HepG2 (cell line): ENCODE data around the gene RABGAP1L. TPM values are rescaled to one million over a fixed set of nuclear protein-coding genes. Genes with fewer than 3 reads are reported as not detected.

Source experiments
- ATAC-seq: fragments of 200-7000 bp; cut with Tn5 transposase; 3 replicates; pipeline ENCODE4 v1.9.1; 2020; ENCODE audit warnings: mild to moderate bottlenecking, moderate library complexity
- BruUV-seq: library from RNA; stranded (reverse); fragments of 400-500 nt; replicated peaks from 2 replicates; lab custom pipeline; 2021; lab: Mats Ljungman, UMichigan
- CTCF ChIA-PET: fragments of 300-600 bp; formaldehyde crosslinking; extraction: SDS; loops from one replicate; lab custom pipeline; 2021; ENCODE audit warnings: low total read pairs, inconsistent platforms, low intra/inter-chr PET ratio; lab: Yijun Ruan, JAX
- POLR2A ChIA-PET: fragments of 350-600 bp; sonication (Branson Sonifier 250); formaldehyde crosslinking; loops from one replicate; lab custom pipeline; 2020; ENCODE audit warnings: antibody characterized with exemption, inconsistent platforms; lab: Yijun Ruan, JAX
- DNase-seq: peaks from one replicate; pipeline ENCODE4 v3.0.0-alpha.2; 2015; ENCODE audit warnings: low spot score
- FAIRE-seq: peaks from 3 replicates; lab custom pipeline; 2011; peaks lifted over from hg19 to GRCh38; lab: Jason Lieb, UNC
- H2AFZ ChIP-seq: one replicate; pipeline ENCODE4 v1.6.1; 2011; ENCODE audit warnings: low read length, inconsistent platforms
- H3K27ac ChIP-seq: fragments of 300-600 bp; 3 replicates; pipeline ENCODE4 v1.8.0; 2011; ENCODE audit warnings: mixed run types, mild to moderate bottlenecking, mixed read lengths, low read length, inconsistent platforms; ENCODE audit not compliant: insufficient read depth; ENCODE audit errors: extremely low read length
- H3K27me3 ChIP-seq, 2 experiments: fragments of 200-600 bp in 1 of 2; 2 replicates in 1 of 2; 3 replicates in 1 of 2; pipeline versions ENCODE4 v1.6.0 to v1.8.0; 2011; ENCODE audit warnings: low read length in 2 of 2, mild to moderate bottlenecking in 2 of 2, moderate library complexity in 2 of 2, inconsistent platforms in 1 of 2; ENCODE audit not compliant: insufficient read depth in 2 of 2, control insufficient read depth in 1 of 2
- H3K36me3 ChIP-seq, 2 experiments: fragments of 200-600 bp in 1 of 2; replicated peaks in 1 of 2; 2 replicates in 1 of 2; 3 replicates in 1 of 2; pipeline versions ENCODE4 v1.5.1 to v1.8.0; 2011; ENCODE audit warnings: low read length in 2 of 2, inconsistent platforms in 1 of 2; ENCODE audit not compliant: insufficient read depth in 2 of 2, control insufficient read depth in 1 of 2
- H3K4me1 ChIP-seq: 2 replicates; pipeline ENCODE4 v1.5.1; 2012; ENCODE audit warnings: low read length, inconsistent platforms; ENCODE audit not compliant: insufficient read depth
- H3K4me2 ChIP-seq: 2 replicates; pipeline ENCODE4 v1.6.0; 2011; ENCODE audit warnings: low read depth, low read length, inconsistent platforms
- H3K4me3 ChIP-seq, 3 experiments: fragments of 200-600 bp in 1 of 3; sonication (generic), shearing (Covaris generic) in 1 of 3; replicated peaks in 1 of 3; 2 replicates each; pipeline ENCODE4 v1.5.1; 2011 to 2016; ENCODE audit warnings: low read length in 3 of 3, inconsistent platforms in 2 of 3, low read depth in 2 of 3, mild to moderate bottlenecking in 2 of 3, control low read depth in 1 of 3, mixed read lengths in 1 of 3; ENCODE audit not compliant: insufficient read depth in 1 of 3
- H3K79me2 ChIP-seq: one replicate; pipeline ENCODE4 v1.6.1; 2011; ENCODE audit warnings: low read length, inconsistent platforms; ENCODE audit not compliant: insufficient read depth
- H3K9ac ChIP-seq: 2 replicates; pipeline ENCODE4 v1.6.0; 2011; ENCODE audit warnings: mild to moderate bottlenecking, low read depth, low read length, inconsistent platforms; ENCODE audit not compliant: insufficient read depth
- H3K9me3 ChIP-seq: 2 replicates; pipeline ENCODE4 v1.5.1; 2012; ENCODE audit warnings: mild to moderate bottlenecking, low read length
- H4K20me1 ChIP-seq: 2 replicates; pipeline ENCODE4 v1.6.0; 2011; ENCODE audit warnings: inconsistent platforms, mild to moderate bottlenecking, low read length, moderate library complexity; ENCODE audit not compliant: insufficient read depth
- DMTF1 ChIP-seq: sonication (generic); formaldehyde crosslinking; IDR thresholded peaks from 2 replicates; pipeline ENCODE4 v1.4.0; 2020; ENCODE audit warnings: mild to moderate bottlenecking, missing genetic modification reagents
- EP300 ChIP-seq, 3 experiments: sonication (generic) in 1 of 3; formaldehyde crosslinking in 1 of 3; IDR thresholded peaks; 2 replicates each; pipeline versions ENCODE4 v1.5.1 to v1.6.1; 2011 to 2020; ENCODE audit warnings: low read depth in 2 of 3, low read length in 2 of 3, borderline replicate concordance in 1 of 3, improper control_type of control experiment in 1 of 3, mild to moderate bottlenecking in 1 of 3, missing genetic modification reagents in 1 of 3, moderate library complexity in 1 of 3
- KAT2B ChIP-seq: fragments of 150-350 bp; IDR thresholded peaks from 2 replicates; pipeline ENCODE4 v1.6.1; 2014; ENCODE audit warnings: low read depth, low read length, borderline replicate concordance
- LCORL ChIP-seq, 2 experiments: fragments of 450-650 bp in 1 of 2; sonication (generic) in 1 of 2; formaldehyde crosslinking in 1 of 2; IDR thresholded peaks; 2 replicates each; pipeline versions ENCODE4 v1.5.0 to v1.6.1; 2017 to 2020; ENCODE audit warnings: antibody characterized with exemption in 1 of 2, missing genetic modification reagents in 1 of 2
- MYPOP ChIP-seq: sonication (generic); formaldehyde crosslinking; IDR thresholded peaks from 2 replicates; pipeline ENCODE4 v1.8.1; 2023; ENCODE audit warnings: mild to moderate bottlenecking, moderate library complexity, missing genetic modification reagents
- NFIC ChIP-seq: IDR thresholded peaks from 2 replicates; pipeline ENCODE4 v1.6.1; 2012; ENCODE audit warnings: mild to moderate bottlenecking, low read length, inconsistent platforms
- PAXIP1 ChIP-seq: sonication (generic); formaldehyde crosslinking; conservative IDR thresholded peaks from 2 replicates; pipeline ENCODE4 v1.4.0; 2020; ENCODE audit warnings: mild to moderate bottlenecking, missing genetic modification reagents, moderate library complexity
- POGZ ChIP-seq: sonication (generic); formaldehyde crosslinking; IDR thresholded peaks from 2 replicates; pipeline ENCODE4 v1.4.0; 2020; ENCODE audit warnings: mild to moderate bottlenecking, missing genetic modification reagents
- RBFOX2 ChIP-seq: fragments of 200-400 bp; formaldehyde crosslinking; IDR thresholded peaks from 2 replicates; pipeline ENCODE4 v1.6.1; 2017; ENCODE audit warnings: low read depth, mild to moderate bottlenecking, low read length
- RBM39 ChIP-seq: fragments of 200-400 bp; formaldehyde crosslinking; IDR thresholded peaks from one replicate; pipeline ENCODE4 v1.6.1; 2018; ENCODE audit warnings: antibody characterized with exemption, mild to moderate bottlenecking, low read depth, low read length; ENCODE audit not compliant: poor library complexity, severe bottlenecking
- TCF12 ChIP-seq, 2 experiments: fragments of 450-650 bp in 1 of 2; sonication (generic) in 1 of 2; formaldehyde crosslinking in 1 of 2; IDR thresholded peaks; 2 replicates each; pipeline versions ENCODE4 v1.6.1 to v1.8.0; 2017 to 2022; ENCODE audit warnings: antibody characterized with exemption in 1 of 2, mild to moderate bottlenecking in 1 of 2, missing genetic modification reagents in 1 of 2, moderate library complexity in 1 of 2
- ZBTB20 ChIP-seq: sonication (generic); formaldehyde crosslinking; IDR thresholded peaks from 2 replicates; pipeline ENCODE4 v1.8.1; 2023; ENCODE audit warnings: missing genetic modification reagents, low read depth, mild to moderate bottlenecking, borderline replicate concordance
- ZNF264 ChIP-seq: sonication (generic); formaldehyde crosslinking; IDR thresholded peaks from 2 replicates; pipeline ENCODE4 v1.4.0; 2020; ENCODE audit warnings: missing genetic modification reagents
- WGBS: methylation state at CpG from one replicate; pipeline ENCODE4 v1.1.6; 2017; ENCODE audit warnings: low lambda C conversion rate; 5-methylcytosine and 5-hydroxymethylcytosine counted together
- in situ Hi-C: cut with HindIII; loops from 2 replicates; pipeline ENCODE4 v1.10.0; 2017; ENCODE audit warnings: low pct_unique_long_range_greater_than_20kb; ENCODE audit not compliant: extremely low pct_ligation_motif_present
- intact Hi-C: fragments of 100-400 bp; cut with micrococcal nuclease; formaldehyde crosslinking; loops from one replicate; pipeline ENCODE4 v1.10.0; 2022; ENCODE audit not compliant: unreplicated experiment
- polyA plus RNA-seq, 8 experiments: library from polyadenylated mRNA; depleted of rRNA in 3 of 8; stranded (reverse) in 7 of 8; unstranded in 1 of 8; fragments of >200 nt; fragmentation: Illumina TruSeq in 4 of 8; extraction: Trizol in 4 of 8; gene quantifications; 2 replicates each; pipeline versions ENCODE4 v1.2.1 to v1.2.3, GENCODE V29; 2011 to 2016; ENCODE audit warnings: low read depth in 4 of 8, missing spikeins in 1 of 8, mixed read lengths in 1 of 8; ENCODE audit not compliant: insufficient read depth in 1 of 8
- total RNA-seq, 5 experiments: library from RNA; depleted of rRNA; stranded (reverse); fragments of >200 nt; fragmentation: Illumina TruSeq; extraction: Trizol; gene quantifications; 2 replicates each; pipeline ENCODE4 v1.2.3, GENCODE V29; 2016; ENCODE audit warnings: low read depth in 1 of 5
- TF ChIP-seq, protein P1 (sequence below): sonication (generic); formaldehyde crosslinking; IDR thresholded peaks from 2 replicates; pipeline ENCODE4 v1.4.0; 2020; ENCODE audit warnings: missing genetic modification reagents

RABGAP1L gene
- total and polyA plus RNA-seq, 2 of the 13 experiments (the other 11 are each of a cell fraction or from before 2014, with no cell fraction given) = 7.9 to 22.6 TPM

DNA sequence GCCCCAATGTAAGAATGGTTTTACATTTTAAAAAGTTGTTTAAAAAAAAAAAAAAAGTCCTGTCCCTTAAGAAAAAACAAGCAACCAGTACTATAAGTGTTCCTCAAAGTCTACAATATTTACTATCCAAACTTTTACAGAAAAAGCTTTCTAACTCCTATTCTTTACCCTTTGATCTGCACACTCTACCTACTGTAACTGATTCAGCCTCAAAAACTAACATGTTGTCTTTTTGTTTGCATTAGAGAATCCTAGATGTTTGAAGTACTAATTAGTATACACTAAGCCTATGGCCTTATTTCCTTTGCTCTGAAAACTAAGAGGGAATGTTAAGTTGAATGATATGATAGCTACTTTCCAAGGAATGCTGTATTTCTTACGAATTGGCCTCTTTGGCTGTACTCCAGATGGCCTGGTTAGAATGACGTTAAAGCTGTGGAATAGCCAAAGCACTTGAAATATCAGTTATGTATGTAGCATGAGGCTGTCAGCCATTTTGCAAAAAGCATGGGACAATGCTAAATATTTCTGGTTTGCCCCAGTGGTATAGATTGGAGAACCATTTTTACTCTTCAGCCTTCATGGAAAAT lies 523.2 kb downstream of the RABGAP1L start:
- no peaks in the 10 kb centered on the region for H4K20me1 ChIP-seq
- H3K9ac ChIP-seq = no peak overlapping the region
- POLR2A ChIA-PET = no interaction called here
- H2AFZ ChIP-seq = peak overlapping the region; percentile 44
- DNase-seq = peak; percentile 53
- CTCF ChIA-PET = no interaction called here
- peaks cover 25% of the 10 kb centered on the region for H3K4me1 ChIP-seq
- peak overlapping the region; percentile 26; the same call in 1 of the 2 replicates for H3K4me2 ChIP-seq
- peak overlapping the region; percentile 54 for H3K27ac ChIP-seq
- H3K36me3 ChIP-seq = no peaks in the 10 kb centered on the region
- ATAC-seq = peak; percentile 82
- 32% methylated on average over 2 of the region's 2 CpGs for WGBS
- no peaks in the 10 kb centered on the region for H3K9me3 ChIP-seq
- H3K27me3 ChIP-seq = no peaks in the 10 kb centered on the region
- H3K4me3 ChIP-seq = no peak overlapping the region; a peak in 1 of 6 replicates
- H3K79me2 ChIP-seq = no peaks in the 10 kb centered on the region
- FAIRE-seq = no peak
- in situ Hi-C loops = no loop called here
- intact Hi-C loops = no loop called here
- BruUV-seq = no TSS peak
- TF ChIP-seq TCF12 (IDR thresholded peaks at IDR 0.05) (no peak), TCF12 (CRISPR knock-in tag; IDR thresholded peaks at IDR 0.05) (no peak), RBFOX2 (no peak), ZBTB20 (CRISPR knock-in tag) (peak; percentile 34; the same call in 1 of the 2 replicates), LCORL (IDR thresholded peaks at IDR 0.05) (no peak), LCORL (CRISPR knock-in tag; IDR thresholded peaks at IDR 0.05) (no peak), ZNF264 (CRISPR knock-in tag) (no peak), RBM39 (no peak), PAXIP1 (peak; percentile 67), POGZ (0 out of 2 replicates have a peak, but pooled peaks have one; percentile 39), MYPOP (CRISPR knock-in tag) (no peak), NFIC (peak; percentile 69; the same call in 1 of the 2 replicates), EP300 (IDR thresholded peaks at IDR 0.05; ENCODE audit: low read depth in 2 of 2, low read length in 2 of 2) (peak in 1 of 2 experiments; percentile 69; a peak in 1 of 4 replicates), EP300 (CRISPR knock-in tag; IDR thresholded peaks at IDR 0.05; ENCODE audit: borderline replicate concordance) (no peak), DMTF1 (CRISPR knock-in tag) (no peak), KAT2B (no peak)
- TF ChIP-seq, protein P1, sequence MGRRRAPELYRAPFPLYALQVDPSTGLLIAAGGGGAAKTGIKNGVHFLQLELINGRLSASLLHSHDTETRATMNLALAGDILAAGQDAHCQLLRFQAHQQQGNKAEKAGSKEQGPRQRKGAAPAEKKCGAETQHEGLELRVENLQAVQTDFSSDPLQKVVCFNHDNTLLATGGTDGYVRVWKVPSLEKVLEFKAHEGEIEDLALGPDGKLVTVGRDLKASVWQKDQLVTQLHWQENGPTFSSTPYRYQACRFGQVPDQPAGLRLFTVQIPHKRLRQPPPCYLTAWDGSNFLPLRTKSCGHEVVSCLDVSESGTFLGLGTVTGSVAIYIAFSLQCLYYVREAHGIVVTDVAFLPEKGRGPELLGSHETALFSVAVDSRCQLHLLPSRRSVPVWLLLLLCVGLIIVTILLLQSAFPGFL (CRISPR knock-in tag) = no peak
